Activated T-cell treated with anti-CD3 and anti-CD28 coated beads, Interleukin-2, amount 50 U/mL, for 48 hours (primary cell): ENCODE measurements around the gene CRYBG1.
"Not testable (repeated sequence)": the region's sequence is repeated elsewhere in the genome, so short reads cannot be mapped to it uniquely, and the experiment has no call there.

Experiments used
- DNase-seq, 2 experiments: peaks; one replicate each; pipeline ENCODE4 v3.0.0-alpha.2; 2020

The CRYBG1 gene

DNA sequence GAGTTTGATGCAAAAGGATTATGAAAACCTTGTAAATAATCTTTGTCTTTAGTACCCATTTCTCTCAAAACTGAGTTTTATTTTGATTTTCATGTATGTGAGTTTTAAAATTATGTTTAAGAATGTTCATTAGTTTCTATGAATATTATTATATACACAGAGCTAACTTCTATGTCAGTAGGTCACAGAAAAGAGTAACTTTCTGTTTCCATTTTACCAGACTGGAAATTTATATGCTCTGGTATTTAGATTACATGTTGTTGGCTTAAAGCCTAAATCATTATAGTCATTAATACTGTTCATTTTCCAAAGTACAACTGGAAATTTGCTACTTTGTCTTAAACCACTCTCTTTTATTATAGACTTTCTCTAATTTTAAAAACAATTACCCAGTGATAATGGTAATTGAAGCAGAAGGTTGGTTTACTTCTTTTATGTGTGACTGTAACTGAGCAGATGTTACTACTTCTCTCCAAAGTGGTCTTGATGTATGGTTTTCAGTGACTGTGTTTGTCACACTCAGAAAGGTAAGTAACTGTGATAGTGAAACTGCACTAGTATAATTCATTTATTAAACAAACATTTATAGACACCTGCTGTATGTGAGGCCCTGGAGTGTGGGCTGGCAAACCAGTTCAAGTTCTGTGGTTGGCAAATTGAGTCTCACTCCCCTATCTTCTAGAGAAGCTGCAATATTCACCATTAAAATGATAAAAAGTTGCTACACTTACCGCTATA lies 13.2 kb downstream of the CRYBG1 start:
- DNase-seq = peak in 1 of 2 experiments; percentile 29

DNA sequence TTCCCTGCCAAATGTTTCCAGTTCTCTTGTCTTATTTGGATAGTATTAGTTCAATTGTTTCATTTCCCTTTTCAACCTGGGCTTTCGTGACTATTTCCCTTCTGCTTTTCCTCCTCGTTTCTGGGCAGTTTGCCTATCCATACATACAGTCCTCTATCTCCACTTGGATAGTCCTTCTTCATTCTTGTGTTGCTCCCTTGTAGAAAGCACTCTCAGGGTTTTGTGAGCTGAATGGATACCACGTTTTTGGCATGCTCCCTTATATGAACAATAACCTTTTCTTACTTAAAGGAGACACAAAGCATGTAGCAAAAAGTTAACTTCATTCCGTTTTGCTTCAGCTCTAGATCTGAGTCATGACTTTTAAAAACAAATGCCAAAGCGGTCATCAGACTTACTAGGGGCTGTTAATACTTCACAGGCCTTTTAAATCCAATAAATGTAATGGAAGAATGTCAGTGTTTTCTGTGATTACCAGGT lies 16.6 kb downstream of the CRYBG1 start:
- no peak for DNase-seq

DNA sequence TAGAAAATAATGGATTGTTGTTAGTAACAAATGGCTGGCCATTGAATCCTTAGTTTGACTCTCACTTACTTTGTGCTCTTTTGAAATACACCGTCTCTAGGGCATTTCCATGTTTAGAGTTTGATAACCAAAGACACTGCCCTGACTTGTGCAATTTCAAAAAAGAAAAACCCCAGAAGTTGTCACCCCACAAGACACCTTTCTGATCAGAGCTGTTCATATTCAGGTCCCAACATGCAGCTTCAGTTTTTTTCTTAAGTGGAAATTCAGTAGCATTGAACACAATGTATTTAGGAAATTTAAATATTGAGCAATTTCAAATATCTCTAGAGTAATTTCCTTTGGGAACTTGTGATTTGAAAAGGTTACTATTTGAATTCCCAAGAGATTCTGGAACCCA lies 19.4 kb downstream of the CRYBG1 start:
- DNase-seq = no peak

DNA sequence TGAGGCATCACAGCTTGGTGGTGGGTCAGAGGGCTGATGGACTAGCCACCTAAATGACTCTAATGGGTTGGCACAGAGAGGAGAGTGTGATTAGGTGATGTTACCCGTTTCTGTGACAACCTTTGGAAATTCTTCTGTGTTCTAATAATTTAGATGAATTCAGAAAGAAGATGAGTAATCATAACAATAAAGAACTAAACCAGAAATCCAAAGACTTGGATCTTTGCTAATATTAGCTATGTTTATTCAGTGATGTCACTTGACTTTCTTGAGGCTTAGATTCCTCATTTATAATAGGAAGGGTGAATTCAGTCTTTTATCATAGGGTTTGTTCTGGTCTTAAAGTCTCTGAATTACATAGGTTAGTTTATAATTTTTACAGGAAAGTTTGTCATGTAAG lies 19.9 kb downstream of the CRYBG1 start:
- DNase-seq = no peak

DNA sequence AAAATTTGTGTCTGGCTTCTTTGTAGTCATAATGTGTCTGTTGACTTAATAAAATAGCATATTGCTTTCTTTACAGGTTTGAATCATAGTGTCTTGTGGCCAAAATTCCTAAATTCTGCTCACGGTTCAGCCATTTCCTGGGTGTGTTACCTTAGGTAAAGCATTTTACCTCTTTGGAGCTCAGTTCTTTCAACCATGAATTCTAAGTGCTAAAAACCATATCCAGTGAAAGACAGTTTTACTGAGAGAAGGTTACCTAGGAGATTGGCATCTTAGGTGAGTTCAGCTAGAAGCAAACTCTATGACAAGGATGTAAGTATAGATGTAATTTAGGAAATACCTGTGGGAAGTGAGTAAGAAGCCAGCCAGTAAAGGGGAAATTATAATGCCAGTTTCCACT lies 20.7 kb downstream of the CRYBG1 start:
- DNase-seq = no peak

DNA sequence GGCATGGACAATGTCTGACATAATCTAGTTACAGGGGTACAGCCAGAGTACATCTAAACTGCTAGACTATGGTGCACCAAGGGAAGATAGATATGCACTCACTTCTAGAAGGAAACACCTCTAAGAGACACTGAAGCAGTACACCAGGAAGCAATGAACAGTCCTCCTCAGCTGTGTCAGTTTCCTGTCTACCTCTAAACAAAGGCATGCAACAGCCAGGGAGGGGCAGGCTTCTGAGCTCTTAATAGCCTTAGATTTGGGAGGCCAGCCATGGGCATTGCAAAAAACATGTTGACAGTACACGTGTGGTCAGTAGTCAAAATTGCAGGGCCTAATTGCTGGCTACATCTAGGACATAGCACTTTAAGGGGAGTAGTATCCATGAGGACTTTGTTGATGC lies 21.4 kb downstream of the CRYBG1 start:
- no peak for DNase-seq

DNA sequence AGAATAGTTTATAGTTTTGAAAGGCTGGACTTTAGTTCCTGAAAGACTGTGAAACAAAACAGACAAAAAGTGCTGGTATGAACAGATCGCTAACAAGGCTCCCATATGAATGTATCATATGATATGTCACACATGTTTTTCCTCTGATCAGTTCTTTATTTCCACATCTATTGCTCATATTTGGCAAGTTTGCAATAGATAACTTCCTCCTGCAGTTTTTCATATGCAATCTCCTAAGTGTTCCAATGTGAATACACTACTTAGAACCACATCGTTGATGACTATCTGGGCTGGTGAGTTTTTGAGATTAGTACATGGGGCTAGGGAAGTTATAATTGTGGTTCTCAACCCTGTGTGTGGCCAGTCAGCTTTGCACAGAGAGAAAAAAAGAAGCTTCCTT lies 23.1 kb downstream of the CRYBG1 start:
- DNase-seq = no peak

DNA sequence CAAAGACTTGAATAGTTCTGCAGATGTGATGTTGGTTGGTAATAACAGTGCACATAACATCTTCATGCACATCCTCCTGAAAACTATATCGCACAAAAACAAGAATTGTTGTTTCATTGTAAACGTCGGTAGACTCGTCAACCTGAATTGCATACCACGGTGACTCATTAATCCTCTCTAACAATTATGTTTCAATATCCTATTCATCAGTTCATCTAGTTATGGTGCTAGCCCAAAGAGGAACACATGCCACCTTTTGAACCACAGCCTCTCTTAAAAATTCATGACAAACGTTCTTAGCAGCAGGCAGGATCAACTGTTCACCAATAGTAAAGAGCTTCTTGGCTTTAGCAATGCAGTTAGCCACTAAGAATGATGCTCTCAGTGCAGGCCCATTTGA lies 25.0 kb downstream of the CRYBG1 start:
- no peak for DNase-seq

DNA sequence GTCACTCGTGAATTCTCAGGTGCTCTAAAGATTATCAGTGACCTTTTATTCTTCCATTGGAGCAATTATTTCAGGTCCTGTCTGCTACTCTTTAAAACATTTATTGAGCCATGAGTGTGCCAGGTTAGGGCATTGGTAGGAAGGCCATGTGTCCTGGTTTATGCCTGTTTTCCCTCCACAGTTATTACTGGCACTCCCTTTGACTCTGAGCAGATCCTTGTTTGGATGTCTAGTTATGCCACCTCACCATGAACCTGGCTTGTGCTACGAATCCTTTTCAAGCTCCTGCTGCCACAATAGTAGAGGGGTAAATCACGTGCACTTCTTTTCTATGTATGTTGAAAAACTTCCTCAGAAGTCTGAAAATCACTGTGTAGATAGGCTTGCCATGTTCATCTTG lies 27.4 kb downstream of the CRYBG1 start:
- DNase-seq = no peak

DNA sequence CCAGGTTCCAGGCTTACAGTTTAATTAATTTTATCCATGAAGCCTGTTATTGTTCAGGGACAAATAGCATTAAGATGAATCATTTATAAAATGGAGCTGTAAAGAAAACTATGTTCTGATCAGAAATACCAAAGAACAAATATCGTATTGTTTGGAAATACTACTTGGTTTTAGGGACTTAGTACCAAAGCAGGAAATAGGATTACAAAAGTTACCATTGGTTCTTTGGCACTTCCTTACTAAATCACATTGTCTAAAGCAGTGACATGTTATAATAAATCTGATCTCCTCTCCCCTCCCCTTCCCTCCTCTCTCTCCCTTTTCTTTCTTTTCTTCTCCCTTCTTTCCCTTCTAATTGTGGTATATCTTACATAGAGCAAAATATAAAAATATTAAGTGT lies 29.6 kb downstream of the CRYBG1 start:
- no peak for DNase-seq

DNA sequence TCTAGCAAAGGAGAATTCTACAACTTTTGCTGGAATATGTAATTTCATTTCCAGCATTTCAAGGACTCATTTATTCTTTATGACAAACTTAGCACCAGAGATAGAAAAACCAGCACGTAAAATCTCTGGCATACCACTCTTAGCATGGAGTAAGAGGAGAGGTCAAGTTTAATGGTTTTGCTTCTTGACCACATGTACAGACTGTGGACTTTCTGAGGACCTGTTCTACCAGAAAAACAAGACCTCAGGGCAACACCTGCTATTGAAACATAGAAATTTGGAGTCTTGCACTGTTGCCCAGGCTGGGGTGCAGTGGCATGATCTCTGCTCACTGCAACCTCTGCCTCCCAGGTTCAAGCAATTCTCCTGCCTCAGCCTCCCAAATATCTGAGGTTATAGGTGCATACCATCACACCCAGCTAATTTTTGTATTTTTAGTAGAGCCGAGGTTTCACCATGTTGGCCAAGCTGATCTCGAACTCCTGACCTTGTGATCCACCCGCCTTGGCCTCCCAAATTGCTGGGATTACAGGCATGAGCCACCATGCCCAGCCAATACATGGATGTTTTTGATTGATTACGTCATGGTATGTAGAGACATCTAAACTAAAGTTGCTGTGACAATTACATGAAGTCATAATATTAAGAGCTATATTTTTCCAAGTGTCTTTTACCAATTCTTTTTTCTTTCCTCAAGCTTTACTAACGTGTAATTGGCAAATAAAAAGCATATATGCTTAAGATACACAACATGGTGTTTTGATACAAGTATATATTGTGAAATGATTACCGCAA lies 36.1 kb downstream of the CRYBG1 start:
- no peak for DNase-seq

DNA sequence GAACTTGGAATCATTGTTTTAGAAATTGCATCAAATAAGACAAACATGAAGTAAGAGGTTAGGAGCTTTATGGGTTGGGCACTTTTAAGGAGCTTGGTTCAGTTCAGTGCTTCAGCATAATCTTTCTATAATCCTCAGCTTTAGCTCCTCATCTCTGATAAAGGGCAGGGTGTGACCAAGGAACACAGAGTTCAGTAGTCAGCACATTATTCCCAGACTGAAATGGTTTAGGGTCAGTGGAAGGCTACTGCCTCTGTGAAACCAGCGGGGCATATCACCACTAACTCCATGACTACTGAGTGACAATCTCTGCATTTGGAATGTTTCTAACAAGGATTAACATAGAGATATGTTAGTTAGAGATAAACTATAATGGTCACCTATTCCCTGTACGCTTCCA lies 36.9 kb downstream of the CRYBG1 start:
- DNase-seq = no peak

DNA sequence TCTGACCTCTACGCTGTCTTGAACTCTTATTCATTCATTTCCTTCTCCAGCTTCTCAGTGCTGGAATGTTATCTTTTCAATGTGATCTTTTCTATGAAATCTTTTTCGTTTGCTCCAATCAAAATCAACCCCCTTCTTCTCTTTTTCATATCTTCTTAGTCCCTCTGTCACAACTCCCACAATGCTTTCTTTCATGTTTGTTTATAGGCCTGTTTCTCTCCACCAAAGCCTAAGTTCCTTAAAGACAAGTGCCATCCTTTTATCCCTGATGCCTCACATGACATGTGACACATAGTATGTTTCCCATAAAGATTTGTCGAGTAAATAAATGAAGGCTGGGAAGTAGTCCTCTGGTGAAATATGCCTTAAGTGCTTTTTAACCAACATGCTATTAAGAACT lies 38.1 kb downstream of the CRYBG1 start:
- DNase-seq = no peak

DNA sequence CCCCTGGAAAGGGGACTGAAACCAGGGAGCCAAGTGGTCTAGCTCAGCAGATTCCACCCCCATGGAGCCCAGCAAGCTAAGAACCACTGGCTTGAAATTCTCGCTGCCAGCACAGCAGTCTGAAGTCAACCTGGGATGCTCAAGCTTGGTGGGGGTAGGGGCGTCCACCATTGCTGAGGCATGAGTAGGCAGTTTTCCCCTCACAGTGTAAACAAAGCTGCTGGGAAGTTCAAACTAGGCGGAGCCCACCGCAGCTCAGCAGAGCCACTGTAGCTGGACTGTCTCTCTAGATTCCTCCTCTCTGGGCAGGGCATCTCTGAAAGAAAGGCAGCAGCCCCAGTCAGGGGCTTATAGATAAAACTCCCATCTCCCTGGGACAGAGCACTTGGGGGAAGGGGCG lies 44.5 kb downstream of the CRYBG1 start:
- not testable (repeated sequence) for DNase-seq

DNA sequence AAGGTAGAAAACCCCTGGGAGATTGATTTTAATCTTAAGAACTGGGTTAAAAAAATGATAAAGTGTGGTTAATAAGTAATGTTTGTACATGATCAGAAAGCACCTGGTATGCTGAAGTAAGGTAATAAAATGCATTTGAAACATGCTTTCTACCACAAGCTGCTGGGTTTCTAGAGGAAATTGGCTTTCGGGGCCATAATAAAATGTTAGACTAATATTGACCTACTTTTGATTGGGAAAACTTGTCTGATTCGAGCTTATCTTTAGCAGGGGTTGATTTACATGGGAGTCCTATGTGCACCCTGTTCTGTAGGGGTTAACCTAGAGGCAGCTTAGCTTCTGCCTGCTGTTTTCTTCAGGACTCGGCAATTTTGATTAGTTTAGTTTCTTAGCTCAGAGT lies 50.5 kb downstream of the CRYBG1 start:
- no peak for DNase-seq

DNA sequence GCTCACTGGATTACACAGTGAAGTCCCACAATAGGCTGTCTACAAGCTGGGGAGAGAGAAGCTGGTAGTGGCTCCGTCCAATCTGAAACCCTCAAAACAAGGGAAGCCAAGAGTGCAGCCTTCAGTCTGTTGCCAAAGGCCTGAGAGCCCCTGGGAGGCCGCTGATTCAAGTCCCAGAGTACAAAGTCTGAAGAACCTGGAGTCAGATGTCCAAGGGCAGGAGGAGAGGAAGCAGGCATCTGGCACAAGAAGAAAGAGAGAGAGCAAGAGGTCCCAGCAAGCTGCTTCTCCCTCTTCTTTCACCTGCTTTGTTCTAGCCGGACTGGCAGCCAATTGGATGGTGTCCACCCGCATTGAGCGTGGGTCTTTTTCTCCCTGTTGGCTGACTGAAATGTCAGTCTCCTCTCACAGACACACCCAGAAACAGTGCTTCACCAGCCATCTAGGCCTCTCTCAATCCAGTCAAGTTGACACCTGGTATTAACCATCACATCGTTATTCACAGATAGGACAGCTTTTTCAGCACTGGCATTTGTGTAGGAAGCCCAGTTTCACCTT lies 51.2 kb downstream of the CRYBG1 start:
- DNase-seq = no peak

DNA sequence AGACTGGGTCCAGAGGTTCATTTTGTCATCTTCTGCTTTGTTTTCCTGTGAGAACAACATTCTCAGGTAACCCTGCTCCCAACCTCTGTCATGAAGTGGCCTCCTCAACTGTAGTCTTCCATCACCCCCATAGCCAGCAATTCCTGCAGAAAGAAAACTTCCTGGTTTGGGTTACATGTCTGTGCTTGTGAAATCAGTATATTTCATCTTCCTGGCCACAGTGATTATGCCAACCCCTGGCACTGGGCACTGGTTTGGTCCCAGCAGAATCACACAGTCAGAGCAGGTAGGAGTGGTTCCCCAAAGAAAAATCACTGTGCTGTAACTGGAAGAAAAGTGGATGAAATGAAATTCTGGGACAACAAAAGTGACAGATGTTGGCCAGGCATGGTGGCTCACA lies 52.5 kb downstream of the CRYBG1 start:
- no peak for DNase-seq

DNA sequence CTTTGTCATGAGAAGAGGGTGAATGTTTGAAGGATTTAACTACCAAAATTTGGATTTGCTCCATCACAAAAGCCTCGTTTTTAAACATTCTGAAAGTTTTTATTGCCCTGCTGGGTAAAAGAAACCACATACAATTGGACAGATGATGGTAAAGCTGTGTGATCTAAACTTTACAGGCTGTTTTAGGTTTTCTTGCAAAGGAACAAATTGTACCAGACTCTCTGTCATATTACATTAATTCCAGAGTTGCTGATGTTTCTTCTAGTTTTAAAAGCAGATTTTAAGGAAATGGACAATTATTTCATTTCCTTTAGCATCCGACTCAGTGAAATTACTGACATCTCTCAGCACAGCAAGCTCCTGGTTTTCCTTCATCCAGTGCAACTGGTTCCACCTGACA lies 53.2 kb downstream of the CRYBG1 start:
- no peak for DNase-seq

DNA sequence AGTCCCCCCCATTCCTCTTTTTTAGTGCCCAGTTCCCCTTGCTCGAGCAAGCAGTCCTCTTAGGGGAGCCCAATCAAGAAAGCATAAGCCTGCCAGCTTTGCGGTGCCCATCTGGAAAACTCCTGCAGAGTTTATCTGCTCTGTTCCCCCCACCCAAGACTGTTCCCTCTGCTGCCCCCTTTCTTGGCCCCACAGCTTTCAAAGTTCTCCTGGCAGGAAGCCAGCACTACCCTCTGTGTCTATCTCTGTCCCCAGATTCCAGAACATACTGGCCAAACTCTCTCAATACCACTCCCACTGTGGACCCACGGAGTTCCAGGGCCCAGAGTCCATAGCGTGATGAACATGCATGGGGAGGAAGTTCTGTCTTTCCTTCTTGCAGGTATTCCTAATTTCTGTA lies 55.4 kb downstream of the CRYBG1 start:
- DNase-seq = no peak

DNA sequence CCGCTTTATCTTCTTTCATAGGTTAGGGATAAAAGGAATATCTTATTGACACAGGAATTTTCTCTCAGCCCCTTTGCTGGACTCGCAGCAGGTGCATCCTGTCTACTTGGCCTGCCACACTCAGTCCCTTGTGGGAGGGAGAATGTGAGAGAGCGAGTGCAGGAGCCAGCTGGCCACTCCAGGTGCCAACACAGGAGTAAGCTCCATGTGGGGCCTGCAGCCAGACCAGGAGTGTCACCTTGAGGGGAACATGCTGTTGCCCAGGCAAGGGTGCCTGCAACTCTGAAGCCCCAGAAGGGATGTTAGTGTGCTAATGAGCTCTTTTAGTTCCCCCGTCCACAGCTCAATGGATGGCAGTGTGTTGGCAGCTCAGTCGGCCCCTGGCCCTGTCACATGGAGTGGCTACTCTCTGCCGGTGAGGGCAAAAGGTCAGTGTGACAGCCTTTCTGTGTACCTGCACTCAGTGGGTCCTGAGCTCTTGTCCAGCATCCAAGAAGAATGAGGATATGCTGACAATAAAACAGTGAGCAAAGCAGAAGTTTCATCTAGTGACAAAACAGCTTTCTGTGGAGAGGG lies 57.1 kb downstream of the CRYBG1 start:
- DNase-seq = no peak

DNA sequence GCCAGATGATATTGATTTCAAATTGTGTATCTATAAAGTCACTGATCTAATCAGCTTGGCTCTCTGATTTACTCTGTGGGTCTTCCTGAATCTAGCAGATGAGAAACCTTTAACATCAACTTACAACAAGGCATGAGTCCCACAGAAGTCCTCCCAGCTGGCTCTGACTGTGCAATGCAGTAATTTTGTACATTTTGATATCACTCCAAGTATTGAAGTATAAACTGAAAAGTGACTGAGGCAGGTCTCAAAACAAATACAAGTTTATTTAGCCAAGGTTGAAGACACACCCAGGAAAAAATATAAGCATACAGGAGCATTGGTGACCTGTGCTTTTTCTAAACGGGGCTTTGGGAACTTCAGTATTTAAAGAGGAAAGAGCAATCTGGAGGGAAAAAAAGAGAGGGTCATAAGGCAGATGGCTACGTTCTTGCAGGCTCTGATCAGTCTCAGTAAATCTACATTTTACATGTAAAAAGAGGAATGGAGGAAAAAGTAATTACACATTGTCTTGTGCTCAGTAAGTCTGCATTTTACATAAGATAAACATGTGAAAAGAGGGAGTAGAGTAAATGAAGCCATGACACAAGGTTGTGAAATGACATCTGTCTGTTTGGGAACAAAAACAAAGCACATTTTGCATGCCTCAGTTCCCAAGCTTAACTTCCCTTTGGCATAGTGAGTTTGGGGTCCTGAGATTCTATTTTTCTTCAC lies 59.5 kb downstream of the CRYBG1 start:
- no peak for DNase-seq

DNA sequence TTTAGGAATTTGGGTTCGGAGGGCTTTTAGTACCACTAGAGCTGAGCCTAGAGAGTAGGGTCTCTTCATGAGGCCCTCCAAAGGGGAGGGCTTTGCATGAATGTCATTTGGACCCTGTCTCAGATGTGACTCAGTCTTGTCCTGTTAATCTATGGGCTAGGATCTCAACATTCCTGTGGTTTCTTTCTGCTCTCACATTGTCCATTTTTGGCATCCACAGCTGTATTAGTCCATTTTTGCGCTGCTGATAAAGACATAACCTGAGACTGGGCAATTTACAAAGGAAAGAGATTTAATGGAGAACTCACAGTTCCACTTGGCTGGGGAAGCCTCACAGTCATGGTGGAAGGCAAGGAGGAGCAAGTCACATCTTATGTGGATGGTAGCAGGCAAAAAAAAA lies 61.0 kb downstream of the CRYBG1 start:
- DNase-seq = no peak

DNA sequence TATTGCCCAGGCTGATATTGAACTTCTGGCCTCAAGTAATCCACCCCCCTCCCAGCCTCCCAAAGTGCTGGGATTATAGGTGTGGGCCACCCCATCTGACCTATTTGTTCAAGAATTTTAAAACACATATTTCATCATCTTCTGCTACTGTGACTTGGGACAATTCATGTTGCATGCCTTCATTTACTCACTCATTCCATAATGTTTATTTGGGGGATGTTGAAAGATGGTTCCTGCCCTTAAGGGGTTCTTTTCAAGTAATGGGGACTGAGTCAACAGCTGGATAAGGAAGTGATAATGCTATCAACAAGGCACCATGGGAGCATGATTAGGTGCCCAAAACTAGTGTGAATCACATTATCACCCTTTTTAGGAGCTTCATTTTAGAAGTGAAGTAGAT lies 62.0 kb downstream of the CRYBG1 start:
- DNase-seq = no peak
